GM19023 (cell line): Measurements from ENCODE around the gene MSI2.

Experiments used
- ATAC-seq: cut with Tn5 transposase; IDR thresholded peaks from one replicate; pipeline ENCODE4 v1.9.1; 2021; ENCODE audit warnings: mild to moderate bottlenecking, moderate library complexity; ENCODE audit not compliant: unreplicated experiment

Gene MSI2

DNA sequence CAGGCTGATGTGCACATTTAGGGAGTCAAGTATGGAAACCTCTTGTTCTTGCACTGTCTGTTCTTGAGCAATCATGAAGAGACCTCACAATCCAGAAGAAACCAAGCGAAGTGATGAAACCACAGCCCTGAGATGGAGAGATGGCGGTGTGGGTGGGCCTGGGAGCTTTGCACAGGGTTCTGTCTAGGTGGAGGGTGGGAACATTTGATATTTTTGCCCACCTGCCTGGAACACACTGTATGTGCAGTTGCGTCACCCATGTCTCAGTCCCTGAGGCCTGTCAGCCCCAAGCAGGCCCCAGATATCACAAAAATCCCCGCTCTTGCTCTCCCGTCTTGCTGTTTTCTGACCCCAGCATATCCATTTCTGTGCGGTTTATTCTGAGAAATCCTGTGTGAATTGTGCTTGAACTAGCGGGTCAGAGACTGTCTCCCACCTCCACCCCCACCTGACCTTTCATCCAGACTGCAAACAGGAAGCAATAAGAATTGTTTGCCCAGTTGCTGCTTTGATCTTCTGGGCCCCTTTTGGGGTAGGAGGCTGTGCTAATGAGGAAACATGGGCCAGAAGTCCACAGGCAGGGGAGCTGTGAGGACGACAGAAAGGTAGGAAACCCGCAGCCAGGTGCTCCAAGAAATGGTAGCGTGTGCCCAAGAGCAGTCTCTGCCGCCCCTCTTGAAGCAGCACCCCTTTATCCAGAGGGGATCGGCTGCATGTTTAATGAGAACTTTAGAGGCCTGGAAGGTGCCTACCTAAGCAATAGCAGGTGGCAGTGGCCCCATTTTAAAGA is 304.9 kb downstream of the MSI2 start:
- no peak for ATAC-seq

DNA sequence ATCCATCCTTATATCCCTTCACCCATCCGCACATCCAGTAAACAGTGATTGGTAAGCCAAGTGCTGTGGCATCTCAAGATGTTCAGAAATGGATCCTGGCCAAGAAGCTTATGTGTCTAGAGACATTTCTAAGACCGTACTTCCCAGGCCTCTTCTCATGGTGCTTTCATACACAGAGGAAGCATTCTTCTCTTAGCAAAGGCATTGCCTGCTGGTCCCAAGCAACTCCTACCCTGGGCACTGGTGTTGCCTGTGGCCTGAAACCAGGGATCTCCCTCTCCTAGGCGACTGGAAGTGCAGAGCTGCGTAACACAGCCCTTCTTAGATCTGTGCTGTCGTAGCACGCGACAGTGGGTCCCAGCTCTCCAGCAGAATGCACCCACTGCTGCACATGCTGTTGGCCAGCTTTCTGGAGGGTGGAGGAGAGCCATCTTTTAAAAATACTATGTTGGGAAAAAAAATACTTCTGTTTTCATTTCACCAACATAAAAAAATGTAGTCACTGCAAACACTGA is 305.9 kb downstream of the MSI2 start:
- no peak for ATAC-seq

- ATAC-seq, result no peak
Observed at GRCh38 chr17:57563958-57564357, 307.6 kb downstream of the MSI2 start.

GRCh38 chr17:57565176-57565575 is 308.9 kb downstream of the MSI2 start:
- no peak for ATAC-seq

DNA sequence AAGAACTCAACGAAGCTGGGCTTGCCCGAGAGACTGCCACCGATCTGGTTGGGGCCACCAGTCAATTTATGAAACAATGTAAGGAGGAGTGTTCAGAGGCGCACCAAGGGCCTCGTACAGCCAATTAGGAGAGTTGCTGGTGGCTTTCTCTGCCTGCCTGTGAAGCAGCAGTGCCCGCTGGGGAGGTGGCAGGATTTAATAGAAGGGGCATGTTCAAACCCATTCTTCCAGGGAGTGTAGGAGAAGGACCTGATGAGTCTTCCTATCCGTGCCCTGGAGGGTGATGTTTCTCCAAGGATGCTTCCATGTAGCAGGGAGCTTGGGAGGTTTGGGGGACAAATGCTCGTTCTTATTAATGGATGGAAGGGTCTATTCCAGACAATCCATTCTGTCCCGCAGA is 310.4 kb downstream of the MSI2 start:
- no peak for ATAC-seq

- no peak for ATAC-seq
Observed at GRCh38 chr17:57567251-57567650, 310.9 kb downstream of the MSI2 start.

DNA sequence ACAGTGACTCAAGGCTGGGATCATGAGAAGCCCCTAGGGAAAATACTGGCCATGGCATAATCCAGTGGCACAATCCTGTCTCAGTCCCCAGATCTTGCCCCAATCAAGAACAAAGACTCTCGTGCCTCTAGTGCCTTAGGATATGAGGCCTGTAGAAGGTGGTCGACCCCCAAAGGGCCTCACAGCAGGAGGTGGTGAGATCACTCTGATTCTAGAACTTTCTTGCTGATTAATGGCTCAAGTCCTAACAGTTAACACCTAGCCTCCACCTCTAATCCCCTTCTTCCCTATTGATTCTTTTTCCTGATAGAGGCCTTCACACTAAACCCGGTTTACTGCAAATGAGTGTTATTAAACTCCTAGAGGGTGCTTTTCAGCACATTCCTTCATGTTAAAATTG is 312.0 kb downstream of the MSI2 start:
- no peak for ATAC-seq

- no peak for ATAC-seq
Observed at GRCh38 chr17:57569021-57569420, 312.7 kb downstream of the MSI2 start.

- ATAC-seq, result no peak
Observed at GRCh38 chr17:57569853-57570252, 313.5 kb downstream of the MSI2 start.

- no peak for ATAC-seq
Observed at GRCh38 chr17:57570724-57571344, 314.5 kb downstream of the MSI2 start.

DNA sequence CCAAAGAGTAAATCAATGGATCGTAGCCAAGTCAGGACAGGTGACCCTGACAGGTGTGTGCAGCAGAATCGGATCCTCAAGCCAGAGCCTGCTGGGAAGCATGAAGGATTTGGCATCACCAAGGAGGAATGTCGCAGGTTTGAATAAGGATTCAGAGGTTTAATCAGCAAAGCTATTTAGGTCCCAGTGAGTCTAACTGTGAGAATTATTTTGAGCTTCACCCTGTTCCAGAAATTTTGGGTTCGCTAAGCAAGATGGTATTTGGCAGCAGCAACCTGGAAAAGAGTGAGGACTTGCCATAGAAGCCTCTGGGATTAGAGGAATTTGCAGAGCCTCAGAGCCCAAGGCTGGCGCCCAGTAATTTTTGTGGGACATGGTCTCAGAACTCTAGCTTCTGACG is 315.7 kb downstream of the MSI2 start:
- no peak for ATAC-seq

GRCh38 chr17:57572600-57572999 is 316.3 kb downstream of the MSI2 start:
- ATAC-seq, result no peak

- no peak for ATAC-seq
Observed at GRCh38 chr17:57574040-57574513, 317.8 kb downstream of the MSI2 start.

DNA sequence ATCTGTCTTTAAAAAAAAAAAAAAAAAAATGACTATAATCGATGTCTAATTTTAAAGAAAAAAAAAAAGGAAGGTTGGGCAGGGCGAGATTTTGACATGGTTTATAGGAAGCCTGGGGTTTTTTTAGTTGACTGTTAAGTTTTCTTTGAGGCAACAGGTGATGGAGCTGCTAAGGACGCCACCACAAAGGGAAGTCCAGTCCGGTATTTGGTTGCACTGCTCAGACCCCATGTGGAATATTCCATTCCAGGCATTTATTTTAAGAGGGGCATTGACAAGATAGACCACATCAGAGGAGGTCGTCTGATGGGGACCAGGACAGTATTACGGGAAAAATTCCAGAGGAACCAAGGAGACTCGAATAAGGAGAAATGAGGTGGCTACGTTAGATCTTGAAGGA is 320.4 kb downstream of the MSI2 start:
- no peak for ATAC-seq

DNA sequence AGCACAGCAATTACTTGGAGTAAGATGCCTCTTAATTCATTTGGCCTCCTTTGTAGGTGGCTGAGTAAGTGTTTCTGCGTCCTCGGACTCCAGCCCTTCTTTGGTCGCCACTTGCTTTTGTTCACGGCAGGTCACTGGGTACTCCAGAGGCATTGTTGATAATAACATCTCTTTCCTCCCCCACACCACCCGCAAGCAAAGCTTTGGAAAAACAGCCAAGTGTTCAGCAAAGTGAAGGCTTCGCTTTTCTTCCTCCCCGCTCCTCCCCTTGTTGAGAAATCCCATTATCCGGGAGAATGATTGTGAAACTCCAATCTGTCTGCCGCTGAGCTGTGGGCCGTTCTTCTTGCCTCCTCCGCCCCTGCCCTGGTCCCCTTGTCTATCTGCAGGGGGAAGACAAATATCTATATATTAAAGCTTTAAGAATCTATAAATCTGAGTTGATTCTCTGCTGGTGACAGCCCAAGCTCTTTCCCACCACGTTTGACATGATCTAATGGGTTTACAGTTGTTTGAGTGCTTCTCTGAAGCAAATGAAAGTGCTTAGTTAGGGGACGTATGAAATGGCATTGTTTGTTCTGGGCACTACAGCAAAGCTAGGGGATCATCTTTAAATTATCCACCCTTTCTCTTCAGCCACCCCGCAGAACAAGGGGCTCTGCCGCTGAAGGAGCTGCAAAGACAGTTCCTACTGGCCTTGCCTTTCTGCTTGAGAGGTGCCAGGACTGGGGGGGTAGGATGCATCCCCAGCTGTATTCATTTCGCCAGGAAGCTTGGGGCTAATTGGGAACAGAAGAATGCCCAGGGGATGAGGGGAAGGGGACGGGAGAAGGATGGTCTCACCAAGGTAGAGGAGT is 321.7 kb downstream of the MSI2 start:
- no peak for ATAC-seq

DNA sequence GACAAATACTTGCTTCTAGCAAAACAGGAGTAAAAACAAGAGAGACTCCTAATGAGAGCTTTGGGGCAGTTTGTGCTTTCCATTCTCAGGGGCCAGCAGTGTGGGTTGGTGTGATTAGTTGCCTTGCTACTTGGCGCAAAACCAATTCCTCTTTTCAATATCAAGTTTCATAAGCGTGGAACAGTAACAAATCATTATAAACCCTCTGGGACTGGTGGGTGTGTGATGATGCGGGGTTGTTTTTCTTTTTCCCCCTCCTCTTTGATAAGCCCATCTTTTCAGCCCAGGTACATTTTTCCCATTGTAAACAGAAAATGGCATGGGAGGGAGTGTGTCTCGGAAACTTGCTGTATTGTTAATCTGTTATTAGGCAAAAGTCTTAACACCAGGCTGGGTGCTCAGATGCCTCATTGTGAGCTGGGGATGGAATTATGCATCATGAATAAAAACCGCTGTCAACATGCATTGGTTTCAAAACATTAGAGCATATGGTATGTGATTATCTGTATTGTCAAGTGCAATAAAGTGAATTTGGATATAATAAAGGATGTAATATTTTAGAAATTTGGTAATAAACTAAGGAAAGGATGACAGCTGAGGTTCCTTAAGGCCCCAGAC is 322.4 kb downstream of the MSI2 start:
- ATAC-seq, result no peak

DNA sequence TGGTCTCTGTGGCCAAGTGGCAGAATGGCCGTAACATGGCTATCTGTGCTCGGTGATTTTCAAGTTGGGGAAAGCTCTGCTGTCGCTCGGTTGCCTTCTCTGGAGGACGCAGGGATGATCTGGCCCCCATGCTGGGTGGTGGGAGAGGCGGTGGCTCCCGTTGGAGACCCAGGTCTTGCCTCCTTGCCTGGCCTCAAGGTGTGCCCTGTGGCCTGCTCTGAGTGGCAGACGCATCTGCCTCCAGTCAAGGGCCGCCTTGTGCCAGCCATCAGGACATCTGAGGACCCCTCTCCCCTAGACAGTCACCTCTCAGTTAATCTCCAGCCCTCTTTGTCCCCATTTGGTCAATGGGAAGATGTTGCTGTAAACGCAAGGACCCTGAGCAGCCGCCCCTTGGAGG is 322.9 kb downstream of the MSI2 start:
- no peak for ATAC-seq

- no peak for ATAC-seq
Observed at GRCh38 chr17:57580055-57580739, 323.9 kb downstream of the MSI2 start.

GRCh38 chr17:57582881-57583756 is 326.8 kb downstream of the MSI2 start:
- no peak for ATAC-seq
